RKO (cell line): ENCODE measurements around the gene SYNE4.
A peak's percentile ranks its signal among the peaks of the same experiment; 100 is the strongest.
"Not testable (repeated sequence)": the region's sequence is repeated elsewhere in the genome, so short reads cannot be mapped to it uniquely, and the experiment has no call there.

Source experiments
- DNase-seq: peaks from one replicate; pipeline ENCODE4 v3.0.0-alpha.2; 2016; ENCODE audit warnings: low spot score

The SYNE4 gene

GRCh38 chr19:35990156-35990555 is 18.5 kb downstream of the SYNE4 start:
- DNase-seq = no peak

GRCh38 chr19:35988824-35989223 is 19.8 kb downstream of the SYNE4 start:
- no peak for DNase-seq

GRCh38 chr19:35987571-35987896 is 21.1 kb downstream of the SYNE4 start:
- DNase-seq = no peak

- no peak for DNase-seq
Measured at GRCh38 chr19:35986664-35987570, 21.7 kb downstream of the SYNE4 start.

GRCh38 chr19:35986111-35986510 is 22.5 kb downstream of the SYNE4 start:
- DNase-seq = no peak

GRCh38 chr19:35983177-35983576 is 25.4 kb downstream of the SYNE4 start:
- no peak for DNase-seq

GRCh38 chr19:35980997-35981396 is 27.6 kb downstream of the SYNE4 start:
- not testable (repeated sequence) for DNase-seq

- no peak for DNase-seq
Measured at GRCh38 chr19:35978832-35979365, 29.7 kb downstream of the SYNE4 start.

- DNase-seq = no peak
Measured at GRCh38 chr19:35978271-35978670, 30.3 kb downstream of the SYNE4 start.

GRCh38 chr19:35977446-35978222 is 31.0 kb downstream of the SYNE4 start:
- no peak for DNase-seq

- DNase-seq = peak; percentile 57
Measured at GRCh38 chr19:35975608-35976214, 32.9 kb downstream of the SYNE4 start.

- DNase-seq = no peak
Measured at GRCh38 chr19:35973487-35973886, 35.1 kb downstream of the SYNE4 start.

GRCh38 chr19:35966771-35967170 is 41.8 kb downstream of the SYNE4 start:
- no peak for DNase-seq

- DNase-seq = peak; percentile 70
Measured at GRCh38 chr19:35963514-35963913, 45.1 kb downstream of the SYNE4 start.

GRCh38 chr19:35960432-35960972 is 48.1 kb downstream of the SYNE4 start:
- DNase-seq = no peak

GRCh38 chr19:35959968-35960320 is 48.7 kb downstream of the SYNE4 start:
- DNase-seq = no peak

GRCh38 chr19:35959040-35959967 is 49.3 kb downstream of the SYNE4 start:
- DNase-seq = no peak

GRCh38 chr19:35958660-35959039 is 50.0 kb downstream of the SYNE4 start:
- no peak for DNase-seq

- not testable (repeated sequence) for DNase-seq
Measured at GRCh38 chr19:35957411-35957810, 51.2 kb downstream of the SYNE4 start.

- no peak for DNase-seq
Measured at GRCh38 chr19:35955881-35956634, 52.6 kb downstream of the SYNE4 start.
